CD4-positive, alpha-beta T cell treated with Interferon gamma for 1 hour (primary cell): ENCODE results near the gene OXLD1.
A peak's percentile ranks its signal among the peaks of the same experiment; 100 is the strongest.
"Not testable (repeated sequence)": the region's sequence is repeated elsewhere in the genome, so short reads cannot be mapped to it uniquely, and the experiment has no call there.

ENCODE experiments used
- DNase-seq: peaks from one replicate; pipeline ENCODE4 v3.0.0-alpha.2; 2020

OXLD1 gene

DNA sequence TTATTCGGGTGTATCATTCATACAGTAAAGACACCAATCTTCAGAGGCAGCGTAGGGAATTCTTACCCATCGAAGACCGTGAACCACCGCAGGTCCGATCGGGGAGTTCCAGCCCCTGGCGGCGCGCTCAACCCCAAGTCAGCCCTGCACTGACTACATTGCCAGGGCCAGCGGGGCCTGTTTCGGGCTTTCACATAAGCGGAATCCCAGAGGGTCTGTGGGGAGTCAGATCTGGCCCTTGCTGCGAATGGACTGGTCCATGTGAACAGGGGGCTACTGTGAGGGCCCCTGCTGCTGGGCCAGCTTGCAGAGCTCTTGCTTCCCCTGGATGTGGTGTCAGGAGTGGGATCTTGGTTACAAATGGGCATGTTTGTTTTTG, 17.7 kb downstream of the OXLD1 start:
- no peak for DNase-seq

- DNase-seq, result no peak
Observed at GRCh38 chr17:81648013-81648706, 18.2 kb downstream of the OXLD1 start.

GRCh38 chr17:81647640-81648012, 18.8 kb downstream of the OXLD1 start:
- DNase-seq, result no peak

GRCh38 chr17:81646869-81647600, 19.4 kb downstream of the OXLD1 start:
- DNase-seq, result no peak

- DNase-seq, result no peak
Observed at GRCh38 chr17:81644976-81645952, 21.1 kb downstream of the OXLD1 start.

GRCh38 chr17:81644496-81644895, 21.9 kb downstream of the OXLD1 start:
- DNase-seq, result no peak

DNA sequence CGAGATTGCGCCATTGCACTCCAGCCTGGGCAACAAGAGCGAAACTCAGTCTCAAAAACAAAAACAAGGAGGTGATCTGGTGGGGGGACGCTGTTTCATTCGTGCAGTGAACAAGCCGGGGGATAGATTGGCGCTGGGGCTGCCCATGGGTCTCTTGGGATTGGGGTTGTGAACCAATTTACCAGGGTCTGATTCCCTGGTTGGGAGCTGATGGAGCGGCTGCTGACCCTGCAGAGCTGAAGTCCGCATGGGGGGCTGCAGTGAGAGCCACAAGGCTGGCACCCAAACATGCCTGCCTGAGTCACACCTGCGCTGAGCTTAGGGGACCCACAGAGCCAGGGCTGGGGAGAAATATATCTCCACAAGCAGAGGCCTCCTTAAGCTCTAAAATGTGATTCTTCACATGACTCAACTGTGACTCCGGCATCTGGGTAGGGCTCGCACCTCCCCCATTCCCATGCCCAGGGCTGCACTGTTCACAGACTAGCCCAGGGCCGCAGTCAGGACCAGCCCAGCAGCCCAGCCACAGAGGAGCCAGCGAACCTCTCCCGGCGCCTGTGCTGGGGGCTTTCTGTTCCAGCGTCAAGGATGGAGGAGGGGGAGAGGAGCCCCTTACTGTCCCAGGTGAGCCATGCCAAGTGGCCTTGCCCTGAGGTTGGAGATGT, 24.4 kb downstream of the OXLD1 start:
- no peak for DNase-seq

GRCh38 chr17:81640011-81640410, 26.4 kb downstream of the OXLD1 start:
- no peak for DNase-seq

- no peak for DNase-seq
Observed at GRCh38 chr17:81638683-81639082, 27.7 kb downstream of the OXLD1 start.

DNA sequence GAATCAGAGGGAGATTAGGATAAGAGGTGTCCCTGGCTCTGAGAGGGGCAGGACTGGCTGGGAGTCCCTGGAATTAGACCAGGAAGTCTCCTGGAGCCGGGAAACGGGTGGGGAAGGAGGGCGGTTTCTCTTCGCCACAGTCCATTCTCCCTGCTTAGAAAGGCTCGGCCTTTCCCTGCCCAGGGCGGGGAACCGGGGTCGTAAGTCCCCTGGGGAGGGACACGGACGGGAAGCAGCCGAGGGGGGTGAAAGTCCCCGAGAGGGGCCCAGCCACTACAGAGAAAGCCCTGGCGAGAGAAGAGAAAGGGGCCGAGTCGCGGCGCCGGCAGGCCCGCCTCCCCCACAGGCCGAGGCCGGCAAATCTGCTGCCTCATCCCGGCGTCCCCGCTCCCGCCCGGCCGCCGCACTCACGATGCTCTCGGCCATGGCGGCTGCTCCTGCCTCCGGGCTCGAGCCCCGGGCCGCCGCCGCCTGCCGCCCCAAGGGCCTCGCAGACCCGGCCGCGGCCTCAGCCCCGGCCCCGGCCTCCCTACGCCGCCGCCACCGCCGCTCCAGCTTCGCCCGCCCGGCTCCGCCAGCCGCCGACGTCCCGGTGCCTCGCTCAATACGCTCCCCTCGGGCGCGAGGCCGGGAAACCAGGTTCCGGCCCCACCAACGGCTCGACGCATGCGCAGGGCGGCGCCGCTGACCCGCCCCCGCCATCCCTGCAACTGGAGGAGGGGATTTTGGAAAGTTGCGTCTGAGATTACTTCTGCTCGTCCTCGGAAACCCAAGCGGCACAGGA, 29.7 kb downstream of the OXLD1 start, which contains the start of the genes NPLOC4 and TSPAN10:
TSS of gene NPLOC4 (minus strand) at position 608 of the 784 bp plus-strand sequence. CDS start at position 426, 182 bp downstream.
TSS of gene TSPAN10 (plus strand) at position 692 of the 784 bp plus-strand sequence. CDS start 5,217 bp downstream, outside the sequence.
- DNase-seq, result peak; percentile 79

DNA sequence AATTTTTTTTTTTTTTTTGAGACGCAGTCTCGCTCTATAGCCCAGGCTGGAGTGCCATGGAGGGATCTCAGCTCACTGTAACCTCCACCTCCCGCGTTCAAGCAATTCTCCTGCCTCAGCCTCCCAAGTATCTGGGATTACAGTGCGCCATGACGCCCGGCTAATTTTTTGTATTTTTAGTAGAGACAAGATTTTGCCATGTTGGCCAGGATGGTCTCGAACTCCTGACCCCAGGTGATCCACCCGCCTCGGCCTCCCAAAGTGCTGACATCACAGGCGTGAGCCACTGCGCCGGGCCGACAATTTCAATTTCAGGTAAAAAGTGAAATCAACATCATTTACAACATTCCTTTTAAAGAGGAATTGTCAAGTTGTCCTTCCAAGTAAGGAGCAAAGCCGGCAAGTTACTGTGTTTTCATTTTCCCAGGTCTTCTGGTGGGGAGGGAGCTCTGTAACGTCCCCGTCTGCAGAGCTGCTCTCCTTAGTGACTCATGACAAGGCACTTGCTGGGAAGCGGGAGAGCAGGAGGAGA, 30.4 kb downstream of the OXLD1 start:
- no peak for DNase-seq

DNA sequence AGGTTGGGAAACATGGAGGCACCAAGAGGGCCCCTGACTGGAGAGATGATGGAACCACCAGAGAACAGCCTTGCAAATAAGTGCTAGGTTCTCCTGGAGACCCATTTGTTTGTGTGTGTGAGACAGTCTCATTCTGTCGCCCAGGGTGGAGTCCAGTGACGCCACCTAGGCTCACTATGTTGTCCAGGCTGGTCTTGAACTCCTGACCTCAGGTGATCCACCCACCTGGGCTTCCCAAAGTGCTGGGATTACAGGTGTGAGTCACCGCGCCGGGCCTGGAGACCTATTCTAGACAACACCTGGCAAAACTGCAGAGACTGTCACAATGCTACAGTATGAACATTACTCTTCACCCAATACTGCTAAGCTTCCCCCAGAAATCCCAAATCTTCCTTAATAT, 31.0 kb downstream of the OXLD1 start:
- DNase-seq, result no peak

DNA sequence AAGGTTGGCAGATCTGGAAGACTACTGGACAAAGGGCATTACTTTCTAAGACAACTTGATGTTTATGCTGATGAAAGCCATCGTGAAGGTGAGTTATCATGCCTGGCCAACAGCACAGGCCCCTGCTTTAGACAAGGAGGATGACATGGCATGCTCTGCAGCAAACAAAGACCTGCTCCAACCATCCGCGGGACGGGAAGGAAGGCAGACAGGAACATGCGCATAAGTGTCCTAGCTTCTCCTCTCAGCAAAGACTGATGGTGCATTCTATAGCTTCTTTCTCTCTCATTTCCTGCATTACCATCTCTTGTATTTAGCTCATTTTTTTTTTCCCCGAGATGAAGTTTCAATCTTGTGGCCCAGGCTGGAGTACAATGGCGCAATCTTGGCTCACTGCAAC, 34.9 kb downstream of the OXLD1 start:
- no peak for DNase-seq

DNA sequence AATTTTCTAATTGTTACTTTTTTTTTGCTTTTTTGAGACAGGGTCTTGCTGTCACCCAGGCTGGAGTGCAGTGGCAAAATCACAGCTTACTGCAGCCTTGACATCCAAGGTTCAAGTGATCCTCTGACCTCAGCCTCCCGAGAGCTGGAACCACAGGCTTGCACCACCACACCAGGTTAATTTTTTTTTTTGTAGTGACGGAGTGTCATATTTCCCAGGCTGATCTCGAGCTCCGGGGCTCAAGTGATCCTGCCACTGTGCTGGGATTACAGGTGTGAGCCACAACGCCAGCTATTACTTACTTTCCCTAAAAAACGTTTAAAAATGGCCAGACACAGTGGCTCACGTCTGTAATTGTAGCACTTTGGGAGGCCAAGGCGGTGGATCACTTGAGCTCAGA, 36.1 kb downstream of the OXLD1 start:
- no peak for DNase-seq

GRCh38 chr17:81621494-81622130, 44.8 kb downstream of the OXLD1 start:
- no peak for DNase-seq

GRCh38 chr17:81618307-81618706, 48.1 kb downstream of the OXLD1 start:
- DNase-seq, result not testable (repeated sequence)

DNA sequence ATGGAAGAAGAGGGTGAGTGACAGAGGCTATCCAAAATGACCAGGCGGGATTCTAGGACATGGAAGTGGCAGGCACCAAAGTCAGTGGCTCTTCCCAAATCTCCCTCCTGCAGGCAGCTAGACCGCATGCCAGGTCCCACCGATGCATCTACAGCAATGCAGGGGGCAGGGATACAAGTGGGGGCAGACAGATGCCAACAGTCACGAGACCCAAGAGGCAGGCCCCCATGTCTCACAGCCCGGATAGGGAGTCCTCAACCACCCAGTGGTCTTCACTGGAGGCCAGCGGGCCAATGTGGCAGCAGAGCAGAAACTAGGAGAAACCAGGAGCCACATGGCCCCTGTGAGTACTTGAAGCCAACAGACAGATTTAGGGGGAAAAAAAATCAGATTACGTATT, 49.5 kb downstream of the OXLD1 start:
- DNase-seq, result no peak

- no peak for DNase-seq
Observed at GRCh38 chr17:81615401-81615930, 50.9 kb downstream of the OXLD1 start.
